ENCODE measurements around the gene STX8.
"Not testable (repeated sequence)": the region's sequence is repeated elsewhere in the genome, so short reads cannot be mapped to it uniquely, and the experiment has no call there.

The STX8 gene

GRCh38 chr17:9575381-9576101 lies at the start of gene STX8:
STX8 (minus strand) TSS chr17:9575820; CDS start chr17:9575808, 12 bp downstream.
- DNase-seq (ENCODE audit: low spot score) = peak; percentile 76

GRCh38 chr17:9622961-9623360 lies 47.3 kb upstream of the STX8 start:
- no peak for DNase-seq (ENCODE audit: low spot score)

GRCh38 chr17:9615486-9615885 lies 39.9 kb upstream of the STX8 start:
- no peak for DNase-seq (ENCODE audit: low spot score)

GRCh38 chr17:9612006-9612405 lies 36.4 kb upstream of the STX8 start:
- no peak for DNase-seq (ENCODE audit: low spot score)

GRCh38 chr17:9611557-9611956 lies 35.9 kb upstream of the STX8 start:
- no peak for DNase-seq (ENCODE audit: low spot score)

- not testable (repeated sequence) for DNase-seq (ENCODE audit: low spot score)
These were observed 31.4 kb upstream of the STX8 start for GRCh38 chr17:9607058-9607457.

GRCh38 chr17:9606453-9606852 lies 30.8 kb upstream of the STX8 start:
- DNase-seq (ENCODE audit: low spot score) = no peak

- DNase-seq (ENCODE audit: low spot score) = not testable (repeated sequence)
These were observed 29.0 kb upstream of the STX8 start for GRCh38 chr17:9604583-9604982.

GRCh38 chr17:9598661-9599060 lies 23.0 kb upstream of the STX8 start:
- no peak for DNase-seq (ENCODE audit: low spot score)

- DNase-seq (ENCODE audit: low spot score) = not testable (repeated sequence)
These were observed 22.0 kb upstream of the STX8 start for GRCh38 chr17:9597638-9598037.

GRCh38 chr17:9594065-9594464 lies 18.4 kb upstream of the STX8 start:
- no peak for DNase-seq (ENCODE audit: low spot score)

- no peak for DNase-seq (ENCODE audit: low spot score)
These were observed 12.5 kb upstream of the STX8 start for GRCh38 chr17:9587969-9588656.

GRCh38 chr17:9577373-9577709 lies 1.7 kb upstream of the STX8 start:
- DNase-seq (ENCODE audit: low spot score) = no peak

GRCh38 chr17:9576521-9577372 lies 1.1 kb upstream of the STX8 start, which contains the start of gene CFAP52:
CFAP52 (plus strand) TSS chr17:9576642; CDS start chr17:9576696, 54 bp downstream.
- DNase-seq (ENCODE audit: low spot score) = peak; percentile 77

- no peak for DNase-seq (ENCODE audit: low spot score)
These were observed 4.4 kb downstream of the STX8 start for GRCh38 chr17:9571201-9571600.

- DNase-seq (ENCODE audit: low spot score) = no peak
These were observed 6.5 kb downstream of the STX8 start for GRCh38 chr17:9568957-9569588.

GRCh38 chr17:9568004-9568403 lies 7.6 kb downstream of the STX8 start:
- no peak for DNase-seq (ENCODE audit: low spot score)

GRCh38 chr17:9566739-9567138 lies 8.9 kb downstream of the STX8 start:
- not testable (repeated sequence) for DNase-seq (ENCODE audit: low spot score)

GRCh38 chr17:9566067-9566466 lies 9.6 kb downstream of the STX8 start:
- no peak for DNase-seq (ENCODE audit: low spot score)

- DNase-seq (ENCODE audit: low spot score) = no peak
These were observed 11.5 kb downstream of the STX8 start for GRCh38 chr17:9564104-9564503.

GRCh38 chr17:9557857-9558256 lies 17.8 kb downstream of the STX8 start:
- no peak for DNase-seq (ENCODE audit: low spot score)

GRCh38 chr17:9557161-9557755 lies 18.4 kb downstream of the STX8 start:
- DNase-seq (ENCODE audit: low spot score) = no peak

Measured in globus pallidus (tissue), 1 donor.